GM19397 (cell line): ENCODE data around the gene HSD11B2.

Experiments
- ATAC-seq: cut with Tn5 transposase; IDR thresholded peaks from one replicate; pipeline ENCODE4 v1.9.1; 2021; ENCODE audit warnings: mild to moderate bottlenecking, moderate library complexity; ENCODE audit not compliant: unreplicated experiment

The HSD11B2 gene

GRCh38 chr16:67396159-67397035 lies 34.5 kb upstream of the HSD11B2 start:
- ATAC-seq, result no peak

- ATAC-seq, result no peak
Observed at GRCh38 chr16:67397036-67397801, 33.7 kb upstream of the HSD11B2 start.

DNA sequence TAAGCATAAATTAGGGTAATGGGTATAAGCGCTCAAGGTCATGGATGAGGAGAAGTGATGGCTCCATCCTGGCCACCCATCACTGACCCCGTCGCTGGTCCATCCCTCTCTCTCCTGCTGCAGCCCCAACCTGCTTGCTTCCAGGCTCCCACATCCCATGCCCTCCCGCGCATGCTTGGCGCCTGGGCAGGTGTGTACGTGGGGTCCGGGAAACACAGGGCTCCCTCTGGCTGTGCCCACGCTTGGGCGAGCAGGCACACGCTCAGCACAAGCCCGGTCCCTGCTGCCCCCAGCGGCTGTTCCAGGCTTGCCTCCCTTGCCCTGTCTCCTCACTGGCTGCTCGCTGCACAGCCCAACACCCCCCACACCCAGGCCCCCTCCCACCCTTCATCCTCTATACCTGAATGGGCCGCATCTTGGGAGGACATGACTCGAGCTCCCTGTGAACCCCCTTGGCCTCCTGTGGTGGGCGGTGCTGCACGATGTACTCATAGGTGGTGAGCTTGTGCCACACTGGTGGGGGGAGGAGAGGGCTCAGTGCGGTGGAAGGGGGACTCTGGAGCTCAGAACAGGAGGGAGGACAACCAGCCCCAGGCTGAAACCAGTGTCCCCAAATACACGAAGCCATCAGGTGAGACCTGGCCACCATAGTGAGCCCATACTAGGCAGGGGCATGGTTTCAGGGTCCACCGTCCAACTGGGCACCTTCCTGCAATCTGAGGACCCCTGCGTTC lies 32.9 kb upstream of the HSD11B2 start:
- no peak for ATAC-seq

DNA sequence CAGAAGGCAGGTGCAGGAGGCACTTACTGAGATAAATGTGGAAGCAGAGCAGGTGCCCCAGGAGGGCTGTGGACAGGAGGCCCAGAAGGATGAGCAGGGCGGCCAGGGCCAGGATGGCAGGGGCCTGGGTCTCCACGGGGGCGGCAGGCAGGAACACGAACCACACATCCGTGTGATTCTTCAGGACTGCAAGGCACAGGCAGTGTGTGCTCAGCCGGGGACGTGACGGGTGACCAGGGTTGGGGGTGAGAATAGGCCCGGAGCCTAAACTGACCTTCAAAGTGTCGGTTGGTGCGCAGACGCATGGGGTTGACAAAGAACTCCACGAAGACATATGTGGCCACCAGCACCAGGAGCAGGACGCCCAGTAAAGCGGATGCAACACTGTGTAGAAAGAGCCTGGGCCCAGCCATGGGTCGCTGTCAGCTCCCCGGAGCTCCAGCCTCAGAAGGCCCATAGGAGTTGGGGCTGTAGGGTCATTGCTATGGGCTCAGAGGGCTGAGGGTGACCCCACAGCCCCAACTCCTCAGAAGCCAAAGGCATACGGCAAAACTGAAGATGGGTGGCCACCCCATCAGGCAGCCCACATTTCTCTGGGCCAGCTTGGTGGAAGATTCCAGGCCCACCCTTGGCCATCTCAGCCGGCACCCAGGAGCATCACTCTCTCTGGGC lies 32.2 kb upstream of the HSD11B2 start:
- ATAC-seq, result no peak

- no peak for ATAC-seq
Observed at GRCh38 chr16:67399218-67399733, 31.6 kb upstream of the HSD11B2 start.

DNA sequence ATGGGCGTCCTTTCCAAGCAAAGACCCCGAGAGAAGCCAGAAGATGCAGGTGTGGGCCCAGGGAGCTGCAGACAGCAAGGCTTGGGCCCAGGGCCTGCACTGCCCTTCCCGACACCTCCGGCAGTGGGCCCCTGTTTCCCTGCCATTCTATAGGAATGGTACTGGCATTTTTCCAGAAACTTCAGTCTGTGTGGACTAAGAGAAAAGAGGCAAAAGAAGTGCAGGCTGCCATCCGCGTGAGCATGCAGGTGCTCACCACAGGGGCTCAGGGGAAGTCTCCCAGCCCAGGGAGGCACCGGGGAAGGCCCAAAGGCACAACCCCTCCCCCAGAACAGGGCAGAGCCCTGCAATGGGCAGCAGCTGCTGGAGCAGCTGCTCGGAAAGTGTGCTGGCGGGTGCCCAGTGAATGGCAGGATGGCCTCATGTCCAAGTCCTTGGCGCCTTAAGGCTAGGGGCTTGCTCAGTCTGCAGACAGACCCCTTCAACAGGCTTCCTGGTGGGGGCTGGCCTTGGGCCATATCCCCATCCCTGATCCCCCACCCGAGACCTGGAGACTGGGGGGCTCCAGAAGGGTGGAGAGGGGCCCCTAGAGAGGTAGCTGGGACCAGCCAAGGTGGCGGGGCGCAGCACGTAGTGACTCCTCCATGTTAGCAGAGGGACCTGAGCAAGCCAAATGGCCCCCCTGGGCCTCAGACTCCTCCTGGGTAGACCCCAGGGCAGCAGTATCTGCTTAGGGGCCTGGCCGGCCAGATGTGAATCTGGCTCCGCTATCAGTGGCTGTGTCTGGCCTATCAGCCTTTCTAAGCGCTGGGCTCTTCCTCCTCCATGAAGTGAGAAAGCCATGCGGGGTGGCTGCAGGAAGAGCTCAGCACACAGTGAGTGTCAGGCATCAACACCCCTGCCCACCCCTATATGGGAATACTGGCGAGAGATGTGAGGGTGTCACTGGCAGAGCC lies 30.9 kb upstream of the HSD11B2 start:
- no peak for ATAC-seq

DNA sequence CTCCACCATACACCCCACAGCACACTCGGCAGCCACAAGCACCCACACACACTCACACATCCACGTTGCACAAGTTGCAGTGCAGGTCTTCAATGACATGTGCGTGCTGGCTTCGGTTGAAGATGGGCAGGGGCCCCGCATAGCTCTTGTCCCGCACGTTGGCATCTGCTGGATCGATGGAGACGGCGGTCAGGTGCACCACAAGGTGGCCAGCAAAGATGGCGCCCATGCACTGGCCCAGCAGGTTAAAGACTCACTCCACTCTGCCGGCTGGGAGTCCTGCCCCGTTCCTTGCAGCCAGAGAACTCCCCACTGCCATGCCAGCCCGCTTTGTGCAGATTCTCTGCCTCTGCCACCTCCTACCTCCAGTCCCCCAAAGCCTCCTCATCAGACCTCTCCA lies 30.0 kb upstream of the HSD11B2 start:
- ATAC-seq, result no peak

- ATAC-seq, result no peak
Observed at GRCh38 chr16:67403976-67404555, 26.9 kb upstream of the HSD11B2 start.

DNA sequence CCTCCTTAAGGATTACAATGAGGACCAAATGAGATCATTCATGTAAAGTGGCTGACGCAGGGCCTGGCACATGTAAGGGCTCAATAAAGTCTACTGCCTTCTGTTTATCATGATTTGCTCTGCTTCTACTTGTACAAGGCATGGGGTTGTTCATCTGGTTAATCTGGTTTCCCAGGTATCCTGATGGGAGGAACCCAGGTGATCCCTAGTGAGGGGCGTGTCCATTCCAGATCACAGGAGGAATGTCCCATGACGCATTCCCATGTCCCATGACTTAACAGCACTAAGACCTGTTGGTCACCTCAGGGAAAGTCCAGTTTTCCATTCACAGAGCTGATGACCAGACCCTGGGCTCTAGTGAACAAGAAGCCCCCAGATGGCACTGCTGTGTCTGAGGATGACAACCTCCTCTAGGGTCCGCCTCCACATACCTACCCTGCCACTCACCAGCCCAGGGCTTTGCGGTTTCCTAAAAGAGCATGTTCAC lies 26.1 kb upstream of the HSD11B2 start:
- no peak for ATAC-seq

DNA sequence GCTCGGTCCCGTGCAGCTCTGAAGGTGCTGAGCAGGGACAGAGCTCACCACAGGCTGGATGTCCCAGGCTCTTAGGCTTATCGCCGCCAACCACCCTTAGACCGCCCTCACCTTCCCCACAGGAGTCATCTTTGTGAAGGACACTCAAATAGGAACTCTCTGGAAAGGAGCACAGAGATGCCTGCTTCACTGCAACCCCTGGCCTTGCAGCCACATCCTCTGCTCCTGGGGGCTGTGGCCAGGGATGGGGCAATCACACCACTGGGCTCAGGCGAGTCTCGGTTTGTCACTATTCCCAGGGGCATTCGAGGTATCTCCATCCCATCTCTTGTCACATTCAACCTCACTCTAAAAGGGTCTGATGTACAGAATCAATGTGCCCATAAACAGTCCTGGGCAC lies 25.6 kb upstream of the HSD11B2 start:
- ATAC-seq, result no peak

- ATAC-seq, result no peak
Observed at GRCh38 chr16:67406111-67406971, 24.6 kb upstream of the HSD11B2 start.

DNA sequence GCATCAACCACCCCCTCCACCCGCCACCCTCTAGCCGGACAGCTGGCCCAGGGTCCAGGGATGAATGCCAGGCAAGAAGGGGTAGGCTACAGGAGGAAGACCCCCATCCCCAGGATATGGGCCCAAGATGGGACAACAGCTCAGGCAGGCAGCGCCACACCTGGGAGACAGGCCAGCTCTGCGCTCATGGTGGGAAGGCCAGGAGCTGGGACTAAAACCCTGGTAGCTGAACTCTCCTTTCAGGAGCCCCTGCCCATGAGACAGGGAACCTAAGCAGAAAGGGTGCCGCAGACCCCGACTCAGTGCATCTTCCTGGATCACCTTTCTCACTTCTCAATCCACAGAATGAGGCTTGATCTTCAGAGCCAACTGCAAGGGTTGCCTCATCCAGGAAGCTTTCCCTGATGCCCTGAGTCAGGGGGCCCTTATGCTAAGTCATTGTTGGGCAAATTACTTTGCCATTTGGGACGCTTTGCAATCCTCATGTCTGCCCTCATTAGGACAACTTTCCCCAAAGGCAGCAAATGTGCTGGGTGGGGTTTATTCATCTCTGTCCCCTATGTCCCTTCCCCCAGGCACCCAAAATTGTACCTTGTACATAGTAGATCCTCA lies 23.6 kb upstream of the HSD11B2 start:
- ATAC-seq, result no peak

DNA sequence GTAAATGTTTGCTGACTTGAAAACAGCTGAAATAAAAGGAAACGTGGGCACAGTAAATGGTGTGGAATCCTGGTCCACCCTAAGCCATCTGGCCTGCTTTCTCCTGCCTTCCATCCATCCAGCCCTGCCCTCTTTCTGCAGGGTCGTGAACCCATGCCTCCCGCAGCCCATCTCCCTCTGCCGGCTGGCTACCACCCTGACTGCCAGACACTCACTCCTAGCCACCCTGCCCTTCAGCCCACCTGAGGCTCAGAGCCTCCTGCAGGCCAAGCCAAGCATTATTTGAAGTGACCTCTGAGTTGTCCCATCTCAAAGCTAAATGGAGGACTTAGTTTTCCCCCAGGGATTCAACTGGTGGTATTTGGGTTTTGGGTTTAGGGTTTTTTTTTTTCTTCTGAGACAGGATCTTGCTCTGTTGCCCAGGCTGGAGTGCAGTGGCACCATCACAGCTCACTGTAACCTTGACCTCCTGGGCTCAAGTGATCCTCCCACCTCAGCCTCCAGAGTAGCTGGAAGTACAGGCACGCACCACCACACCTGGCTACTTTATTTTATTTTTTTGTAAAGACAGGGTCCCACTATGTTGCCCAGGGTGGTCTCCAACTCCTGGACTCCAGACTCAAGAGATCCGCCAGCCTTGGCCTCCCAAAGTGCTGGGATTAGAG lies 23.0 kb upstream of the HSD11B2 start:
- ATAC-seq, result no peak

GRCh38 chr16:67409631-67410030 lies 21.3 kb upstream of the HSD11B2 start:
- no peak for ATAC-seq

DNA sequence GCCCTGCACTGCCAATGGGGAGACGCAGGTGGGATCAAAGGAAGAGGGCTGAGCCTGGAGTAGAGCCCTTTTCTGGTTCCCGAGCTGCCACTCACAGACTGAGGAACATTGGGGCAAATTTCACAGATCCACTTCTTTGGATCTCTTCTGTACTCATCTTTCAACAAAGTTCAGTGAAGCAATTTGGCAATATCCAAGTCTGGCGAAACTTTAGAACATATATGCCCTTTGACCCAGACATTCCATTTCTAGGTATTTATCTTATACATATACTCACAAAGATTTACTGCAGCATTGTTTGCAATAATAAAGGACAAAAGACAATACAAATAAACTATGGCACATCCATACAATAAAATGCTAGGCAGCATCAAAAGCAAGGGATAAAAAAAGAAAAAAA lies 19.6 kb upstream of the HSD11B2 start:
- no peak for ATAC-seq

DNA sequence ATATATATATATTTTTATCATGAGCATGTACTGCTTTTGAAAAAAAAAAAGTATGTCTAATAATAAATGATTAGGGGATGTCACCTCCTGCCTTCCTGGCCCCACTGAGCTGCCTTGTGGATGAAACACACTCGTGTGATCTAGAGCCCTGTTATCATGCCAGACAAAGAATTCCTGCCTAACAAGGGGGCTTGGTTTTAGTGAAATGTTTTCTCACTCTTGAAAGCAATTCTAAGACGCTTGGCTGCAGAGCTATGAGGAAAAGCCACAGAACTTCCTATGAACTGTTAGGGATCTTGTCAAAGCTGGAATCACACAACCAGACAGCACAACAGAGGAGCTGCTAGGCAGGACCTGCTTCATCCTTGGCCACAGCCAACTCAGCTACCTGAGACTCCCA lies 18.6 kb upstream of the HSD11B2 start:
- no peak for ATAC-seq
